Cerebellar nuclear complex (tissue), 1 donor: Measurements from ENCODE around the gene HCK.
"Not testable (repeated sequence)": the region's sequence is repeated elsewhere in the genome, so short reads cannot be mapped to it uniquely, and the experiment has no call there.

Experiments
- DNase-seq, 2 experiments: peaks; one replicate each; lab custom pipeline; 2025; lab: John Stamatoyannopoulos, UW

The HCK gene

DNA sequence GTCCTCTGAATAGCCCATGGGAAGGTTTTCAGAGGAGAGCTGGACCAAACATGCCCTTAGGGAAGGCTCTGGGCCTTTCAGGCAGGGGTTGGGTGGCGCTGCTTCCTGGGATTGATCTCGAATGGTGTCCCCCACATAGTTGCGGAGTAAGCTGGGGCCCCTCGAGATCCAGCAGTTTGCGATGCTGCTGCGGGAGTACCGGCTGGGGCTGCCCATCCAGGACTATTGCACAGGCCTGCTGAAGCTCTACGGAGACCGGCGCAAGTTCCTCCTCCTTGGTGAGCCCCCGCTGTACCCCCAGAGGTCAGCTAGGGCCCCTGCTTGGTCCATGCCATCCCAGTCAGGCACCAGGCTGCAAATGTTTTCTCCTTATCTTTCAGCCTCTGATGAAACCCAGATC, 22.5 kb upstream of the HCK start:
- DNase-seq, result no peak

- DNase-seq, result peak in 1 of 2 experiments; percentile 73
These were observed 20.8 kb upstream of the HCK start for GRCh38 chr20:32031007-32031958.

DNA sequence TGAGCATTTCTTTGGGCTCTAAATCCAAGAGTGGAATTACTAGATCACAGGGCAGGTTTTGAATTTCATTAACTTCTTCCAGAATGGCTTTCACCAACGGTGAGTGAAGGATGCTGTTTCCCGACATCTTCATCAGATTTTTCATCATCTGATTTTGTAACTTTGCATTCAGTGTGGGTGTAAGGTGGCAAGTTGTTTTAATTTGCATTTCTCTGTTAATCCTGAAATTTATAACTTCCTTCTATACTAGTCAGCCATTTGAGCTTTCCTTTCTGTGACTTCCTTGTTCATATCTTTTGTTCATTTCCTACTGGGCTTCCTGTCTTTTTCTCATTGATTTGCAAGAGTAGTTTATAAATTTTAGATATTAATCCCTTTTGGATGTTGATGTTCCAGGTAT, 18.7 kb upstream of the HCK start:
- DNase-seq, result no peak

DNA sequence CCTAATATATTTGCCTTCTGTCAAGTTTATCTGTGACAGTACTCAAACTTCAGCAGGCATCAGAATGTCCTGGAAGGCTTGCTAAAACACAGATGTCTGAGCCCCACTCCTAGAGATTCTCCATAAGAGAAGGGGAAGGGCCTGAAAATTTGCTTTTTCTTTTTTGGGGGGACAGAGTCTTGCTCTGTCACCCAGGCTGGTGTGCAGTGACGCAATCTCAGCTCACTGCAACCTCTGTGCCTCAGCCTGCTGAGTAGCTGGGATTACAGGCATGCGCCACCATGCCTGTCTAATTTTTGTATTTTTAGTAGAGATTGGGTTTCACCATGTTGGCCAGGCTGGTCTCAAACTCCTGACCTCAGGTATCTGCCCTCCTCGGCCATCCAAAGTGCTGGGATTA, 18.3 kb upstream of the HCK start:
- DNase-seq, result not testable (repeated sequence)

GRCh38 chr20:32034581-32035425, 17.2 kb upstream of the HCK start:
- DNase-seq, result no peak

GRCh38 chr20:32035426-32035779, 16.6 kb upstream of the HCK start:
- DNase-seq, result no peak

GRCh38 chr20:32036252-32036651, 15.8 kb upstream of the HCK start:
- no peak for DNase-seq

GRCh38 chr20:32036716-32037485, 15.1 kb upstream of the HCK start:
- DNase-seq, result no peak

DNA sequence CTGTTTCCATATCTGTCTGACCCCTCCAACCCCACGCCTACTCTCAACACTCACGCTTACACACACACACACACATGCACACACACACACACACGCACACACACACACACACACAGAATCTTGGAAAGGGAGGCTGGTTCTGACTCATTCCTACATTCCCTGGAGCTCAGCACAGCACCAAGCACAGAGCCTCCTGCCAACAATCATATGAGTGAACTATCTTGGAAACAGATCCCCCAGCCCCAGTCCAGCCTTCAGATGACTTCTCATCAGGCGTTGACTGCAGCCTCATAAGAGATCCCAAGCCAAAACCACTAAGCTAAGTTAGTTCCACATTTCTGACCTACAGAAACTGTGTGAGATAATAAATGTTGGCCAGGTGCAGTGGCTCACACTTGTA, 14.1 kb upstream of the HCK start:
- no peak for DNase-seq

GRCh38 chr20:32040142-32040953, 11.7 kb upstream of the HCK start:
- no peak for DNase-seq

- no peak for DNase-seq
These were observed 6.0 kb upstream of the HCK start for GRCh38 chr20:32045999-32046398.

- DNase-seq, result no peak
These were observed 1.7 kb upstream of the HCK start for GRCh38 chr20:32050324-32050841.

DNA sequence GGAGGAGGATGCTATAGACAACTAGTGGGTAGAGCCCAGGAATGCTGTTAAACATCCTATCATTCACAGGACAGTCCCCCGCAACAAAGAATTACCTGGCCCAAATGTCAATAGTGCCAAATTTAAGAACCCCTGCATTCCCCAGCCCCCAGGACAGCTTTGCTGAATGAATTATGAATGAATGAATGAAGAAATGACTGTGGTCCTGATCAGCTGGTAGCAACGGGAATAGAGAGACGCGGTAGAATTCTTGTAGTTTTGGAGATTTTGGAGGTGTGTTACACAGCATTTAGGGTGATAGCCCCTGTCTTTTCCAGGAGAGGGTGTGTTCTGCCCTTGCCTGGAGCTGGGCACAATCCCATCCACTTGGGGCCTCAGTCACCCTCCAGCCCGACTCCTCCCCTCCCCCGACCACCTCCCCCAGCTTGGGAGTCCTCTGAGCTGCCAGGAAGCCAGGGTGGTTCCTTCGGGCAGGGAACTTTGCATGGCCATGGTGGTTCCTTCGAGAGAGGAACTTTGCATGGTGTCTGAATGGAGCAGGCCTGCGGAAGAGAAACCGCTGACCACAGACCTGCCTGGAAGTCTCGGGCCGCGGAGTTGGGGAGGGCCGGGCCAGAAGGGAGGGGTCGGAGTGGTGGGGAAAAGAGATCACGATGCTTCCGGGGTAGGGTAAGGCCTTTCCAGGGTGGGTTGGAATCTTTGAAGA, 1.0 kb upstream of the HCK start:
- no peak for DNase-seq

- no peak for DNase-seq
These were observed 337 bp upstream of the HCK start for GRCh38 chr20:32051720-32052089.

DNA sequence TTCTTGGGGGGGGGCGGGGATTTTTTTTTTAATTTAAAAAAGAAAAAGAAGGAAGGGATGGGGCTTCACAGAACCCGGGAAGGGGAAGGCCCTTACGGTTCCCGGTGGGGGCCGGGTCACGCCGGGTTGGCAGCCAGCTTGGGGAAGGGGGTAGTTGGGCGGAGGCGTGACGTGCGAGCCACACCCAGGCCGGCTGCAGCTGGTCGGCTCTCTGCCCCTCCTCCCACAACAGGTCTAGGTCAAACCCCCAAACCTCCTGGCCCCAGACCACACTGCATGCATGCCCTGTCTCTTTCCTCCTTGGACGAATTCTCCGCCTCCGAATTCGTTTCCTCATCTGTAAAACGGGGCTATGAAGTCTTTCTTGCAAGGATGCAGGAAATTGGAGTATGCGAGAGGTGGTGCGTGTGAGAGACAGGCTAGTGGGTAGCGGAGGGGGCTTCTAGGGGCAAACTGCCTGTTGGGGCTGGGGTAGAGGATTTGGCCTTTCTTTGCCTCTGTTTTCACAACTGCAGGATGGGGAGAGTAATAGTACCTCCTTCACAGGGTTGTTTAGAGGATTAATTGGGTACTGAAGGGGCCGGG, 828 bp downstream of the HCK start:
- DNase-seq, result no peak

GRCh38 chr20:32053648-32054047, 1.6 kb downstream of the HCK start:
- no peak for DNase-seq

DNA sequence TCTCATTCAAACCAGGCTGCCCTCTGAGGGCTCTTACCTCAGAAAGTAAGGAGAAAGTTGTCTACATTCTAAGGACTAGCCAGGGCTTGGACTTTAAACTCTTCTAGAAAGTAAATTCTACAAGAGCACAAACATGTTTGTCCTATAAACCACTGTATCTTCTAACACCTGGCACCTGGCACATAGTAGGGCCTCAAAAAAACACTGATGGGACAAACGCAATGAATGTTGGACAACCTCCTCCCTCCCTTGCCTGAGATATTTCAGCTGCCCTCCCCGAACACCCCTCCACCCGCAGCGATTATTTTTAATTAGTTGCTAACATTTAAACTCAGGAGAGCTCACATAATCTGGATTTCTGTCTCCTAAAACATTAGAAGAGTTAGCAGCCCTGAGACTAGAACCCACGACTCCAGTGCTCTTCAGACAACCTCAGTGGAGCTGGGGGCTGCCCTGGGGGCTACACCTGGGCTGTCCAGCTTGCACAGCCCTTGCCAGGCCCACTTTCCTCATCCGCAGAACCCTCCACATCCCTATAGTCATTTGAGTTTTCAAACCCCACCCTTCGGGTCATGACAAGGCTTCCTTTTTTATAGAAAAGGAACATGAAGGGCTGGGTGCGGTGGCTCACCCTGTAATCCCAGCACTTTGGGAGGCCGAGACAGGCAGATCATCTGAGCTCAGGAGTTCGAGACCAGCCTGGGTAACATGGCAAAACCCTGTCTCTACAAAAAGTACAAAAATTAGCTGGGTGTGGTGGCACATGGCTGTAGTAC, 4.9 kb downstream of the HCK start:
- no peak for DNase-seq

GRCh38 chr20:32057656-32058184, 5.7 kb downstream of the HCK start:
- DNase-seq, result no peak

DNA sequence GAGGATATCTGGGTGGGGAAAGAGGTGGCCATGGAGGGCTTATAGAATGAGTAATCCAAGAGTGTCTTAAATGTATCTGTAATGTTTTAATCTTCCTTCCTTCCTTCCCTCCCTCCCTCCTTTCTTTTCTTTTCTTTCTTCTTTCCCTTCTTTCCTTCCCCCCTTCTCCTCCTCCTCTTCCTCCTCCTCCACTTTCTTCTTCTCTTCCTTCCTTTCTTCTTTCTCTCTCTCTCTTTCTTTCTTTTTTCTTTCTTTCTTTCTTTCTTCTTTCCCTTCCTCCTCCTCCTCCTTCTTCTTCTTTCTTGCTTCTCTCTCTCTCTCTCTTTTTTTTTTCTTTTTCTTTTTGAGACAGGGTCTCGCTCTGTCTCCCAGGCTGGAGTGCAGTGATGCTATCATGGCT, 7.1 kb downstream of the HCK start:
- DNase-seq, result no peak
